Inferior parietal cortex (tissue), 1 donor: ENCODE measurements around the gene MYLK4.

ENCODE experiments used
- DNase-seq: peaks from one replicate; pipeline ENCODE4 v3.0.0-alpha.2; 2016; ENCODE audit errors: extremely low spot score

The MYLK4 gene

GRCh38 chr6:2750832-2751231, at the start of gene MYLK4:
MYLK4 (minus strand) TSS chr6:2750922; CDS start chr6:2749294, 1,628 bp downstream.
- DNase-seq: no peak

- DNase-seq: no peak
Measured at GRCh38 chr6:2799936-2800527, 49.3 kb upstream of the MYLK4 start.

- DNase-seq: no peak
Measured at GRCh38 chr6:2798586-2799134, 47.9 kb upstream of the MYLK4 start.

GRCh38 chr6:2797564-2798031, 46.9 kb upstream of the MYLK4 start:
- DNase-seq: no peak

- DNase-seq: no peak
Measured at GRCh38 chr6:2796861-2797260, 46.1 kb upstream of the MYLK4 start.

GRCh38 chr6:2795956-2796355, 45.2 kb upstream of the MYLK4 start:
- no peak for DNase-seq

GRCh38 chr6:2795162-2795561, 44.4 kb upstream of the MYLK4 start:
- DNase-seq: no peak

GRCh38 chr6:2794171-2794730, 43.5 kb upstream of the MYLK4 start:
- DNase-seq: no peak

- no peak for DNase-seq
Measured at GRCh38 chr6:2793534-2794151, 42.9 kb upstream of the MYLK4 start.

GRCh38 chr6:2792330-2793110, 41.8 kb upstream of the MYLK4 start:
- DNase-seq: no peak

GRCh38 chr6:2791450-2791974, 40.8 kb upstream of the MYLK4 start:
- DNase-seq: no peak

- peak; percentile 86 for DNase-seq
Measured at GRCh38 chr6:2790588-2791449, 40.1 kb upstream of the MYLK4 start.

- no peak for DNase-seq
Measured at GRCh38 chr6:2786269-2786668, 35.5 kb upstream of the MYLK4 start.

GRCh38 chr6:2784930-2785329, 34.2 kb upstream of the MYLK4 start:
- no peak for DNase-seq

- no peak for DNase-seq
Measured at GRCh38 chr6:2784061-2784460, 33.3 kb upstream of the MYLK4 start.

GRCh38 chr6:2783188-2783963, 32.7 kb upstream of the MYLK4 start:
- DNase-seq: no peak

- DNase-seq: no peak
Measured at GRCh38 chr6:2782825-2783187, 32.1 kb upstream of the MYLK4 start.

GRCh38 chr6:2782356-2782708, 31.6 kb upstream of the MYLK4 start:
- DNase-seq: no peak

- no peak for DNase-seq
Measured at GRCh38 chr6:2781685-2782355, 31.1 kb upstream of the MYLK4 start.
